Cardiac fibroblast (primary cell): ENCODE measurements around the gene C21orf91.

Experiments
- DNase-seq, 2 donors: peaks; one replicate each; pipeline versions ENCODE4 v3.0.0 to v3.0.0-alpha.2; 2010; ENCODE audit warnings: low read depth in 2 of 2
- H3K4me3 ChIP-seq, 2 donors: replicated peaks in 1 of 2; 1 replicate in 1 of 2; 2 replicates in 1 of 2; pipeline ENCODE4 v1.5.1; 2011; ENCODE audit warnings: low read depth in 2 of 2, low read length in 2 of 2, mild to moderate bottlenecking in 2 of 2, moderate library complexity in 1 of 2
- TF ChIP-seq, protein P1 (sequence below): IDR thresholded peaks from one replicate; pipeline ENCODE4 v1.5.1; 2011; ENCODE audit warnings: low read depth, mild to moderate bottlenecking, low read length, inconsistent platforms

The C21orf91 gene

DNA sequence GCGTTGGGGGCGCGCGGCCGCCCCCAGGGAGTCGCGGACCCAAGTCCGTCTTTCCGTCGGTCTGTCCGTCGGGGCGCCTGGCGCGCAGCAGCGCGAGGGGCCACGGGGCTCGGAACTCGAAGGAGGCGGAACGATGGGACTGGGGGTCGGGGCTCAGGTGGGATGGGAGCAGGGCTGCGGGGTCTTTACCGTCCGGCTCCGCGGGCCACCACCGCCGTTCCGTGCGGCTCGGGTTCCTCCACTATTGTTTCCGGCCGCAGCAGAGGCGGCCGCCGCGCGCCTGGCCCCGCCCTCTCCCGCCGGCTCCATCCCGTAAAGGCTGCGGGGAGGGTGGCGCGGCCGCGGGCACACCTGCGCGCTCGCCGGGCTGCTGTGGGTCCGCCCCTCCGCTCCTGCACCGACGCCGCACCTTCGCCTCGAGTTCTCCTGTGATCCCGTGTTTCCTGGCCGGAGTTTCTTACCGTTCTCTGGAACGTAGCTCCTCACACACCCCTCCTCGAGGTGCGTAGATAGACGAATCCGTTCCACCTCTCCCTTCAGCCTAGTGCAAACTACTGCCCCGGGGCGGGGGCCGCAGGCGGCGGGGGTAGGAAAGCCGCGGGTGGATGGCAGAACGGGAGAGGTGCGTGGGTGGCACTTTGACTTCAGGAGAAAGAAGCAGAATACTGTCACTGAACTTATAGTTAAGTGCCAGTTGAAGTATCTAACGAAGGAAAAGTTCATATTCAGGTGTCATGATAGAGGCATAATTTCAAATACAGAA, at the start of gene C21orf91:
C21orf91 (minus strand) TSS at position 243 of the 763 bp plus-strand sequence. CDS start 1,038 bp downstream, outside the sequence.
- DNase-seq, result peak; percentile 87 to 96
- peak within 1 kb of the TSS; percentile 73 to 84 for H3K4me3 ChIP-seq
- TF ChIP-seq, protein P1, sequence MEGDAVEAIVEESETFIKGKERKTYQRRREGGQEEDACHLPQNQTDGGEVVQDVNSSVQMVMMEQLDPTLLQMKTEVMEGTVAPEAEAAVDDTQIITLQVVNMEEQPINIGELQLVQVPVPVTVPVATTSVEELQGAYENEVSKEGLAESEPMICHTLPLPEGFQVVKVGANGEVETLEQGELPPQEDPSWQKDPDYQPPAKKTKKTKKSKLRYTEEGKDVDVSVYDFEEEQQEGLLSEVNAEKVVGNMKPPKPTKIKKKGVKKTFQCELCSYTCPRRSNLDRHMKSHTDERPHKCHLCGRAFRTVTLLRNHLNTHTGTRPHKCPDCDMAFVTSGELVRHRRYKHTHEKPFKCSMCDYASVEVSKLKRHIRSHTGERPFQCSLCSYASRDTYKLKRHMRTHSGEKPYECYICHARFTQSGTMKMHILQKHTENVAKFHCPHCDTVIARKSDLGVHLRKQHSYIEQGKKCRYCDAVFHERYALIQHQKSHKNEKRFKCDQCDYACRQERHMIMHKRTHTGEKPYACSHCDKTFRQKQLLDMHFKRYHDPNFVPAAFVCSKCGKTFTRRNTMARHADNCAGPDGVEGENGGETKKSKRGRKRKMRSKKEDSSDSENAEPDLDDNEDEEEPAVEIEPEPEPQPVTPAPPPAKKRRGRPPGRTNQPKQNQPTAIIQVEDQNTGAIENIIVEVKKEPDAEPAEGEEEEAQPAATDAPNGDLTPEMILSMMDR, result no peak

DNA sequence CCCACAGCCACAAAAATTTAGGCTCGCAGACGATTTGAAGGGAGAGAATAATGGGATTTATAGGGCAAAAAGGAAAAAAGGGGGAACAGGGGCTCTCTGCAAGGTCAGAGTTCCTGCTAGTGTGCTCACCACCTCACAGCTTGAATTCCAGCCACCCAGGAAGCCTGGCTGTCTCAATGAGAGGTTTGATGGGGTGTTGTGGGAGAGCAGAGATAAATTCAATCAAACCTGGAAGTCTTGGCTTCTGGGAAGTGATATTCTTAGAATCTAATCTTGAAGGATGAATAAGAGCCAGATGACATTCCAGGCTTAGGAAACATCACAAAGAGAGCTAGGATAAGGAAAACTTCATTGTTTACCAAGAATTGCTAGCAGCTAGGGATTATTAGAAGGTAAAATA, 47.4 kb upstream of the C21orf91 start:
- no peak overlapping the region for H3K4me3 ChIP-seq
- TF ChIP-seq, protein P1, result no peak
- peak in 1 of 2 donors; percentile 2 for DNase-seq

DNA sequence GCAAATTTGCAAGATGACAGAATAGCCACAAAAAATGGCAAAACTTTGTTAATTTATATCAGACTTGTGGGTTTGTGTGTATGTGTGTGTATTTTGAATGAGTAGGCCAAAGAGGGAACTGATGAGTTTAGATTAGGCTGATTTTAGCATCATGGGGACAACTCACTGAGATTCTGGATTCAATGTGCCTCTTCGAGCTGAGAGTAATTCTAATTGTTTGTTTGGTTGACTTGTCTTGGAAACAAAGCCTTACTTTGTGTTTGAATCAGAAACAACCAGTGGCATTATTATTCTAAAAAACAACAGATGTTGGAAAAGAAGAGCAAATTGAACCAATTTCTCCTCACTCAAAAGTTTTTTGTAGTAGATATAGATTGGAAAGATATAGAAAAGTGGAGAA, 40.5 kb upstream of the C21orf91 start:
- no peak overlapping the region for H3K4me3 ChIP-seq
- TF ChIP-seq, protein P1, result no peak
- no peak for DNase-seq

DNA sequence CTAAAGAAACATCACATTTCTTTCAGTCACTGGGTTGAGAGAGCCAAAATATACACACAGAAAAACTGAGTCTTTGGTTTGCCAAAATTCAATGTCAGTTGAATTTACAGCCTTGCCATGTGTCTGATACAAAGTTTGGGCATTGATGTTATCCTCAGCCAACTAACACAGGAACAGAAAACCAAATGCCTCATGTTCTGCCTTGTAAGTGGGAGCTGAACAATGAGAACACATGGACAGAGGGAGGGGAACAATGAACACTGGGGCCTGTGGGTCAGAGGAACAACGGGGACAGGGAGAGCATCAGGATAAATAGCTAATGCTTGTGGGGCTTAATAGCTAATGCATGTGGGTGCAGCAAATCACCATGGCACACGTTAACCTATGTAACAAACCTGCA, 39.6 kb upstream of the C21orf91 start:
- H3K4me3 ChIP-seq, result no peak overlapping the region
- TF ChIP-seq, protein P1, result no peak
- no peak for DNase-seq

DNA sequence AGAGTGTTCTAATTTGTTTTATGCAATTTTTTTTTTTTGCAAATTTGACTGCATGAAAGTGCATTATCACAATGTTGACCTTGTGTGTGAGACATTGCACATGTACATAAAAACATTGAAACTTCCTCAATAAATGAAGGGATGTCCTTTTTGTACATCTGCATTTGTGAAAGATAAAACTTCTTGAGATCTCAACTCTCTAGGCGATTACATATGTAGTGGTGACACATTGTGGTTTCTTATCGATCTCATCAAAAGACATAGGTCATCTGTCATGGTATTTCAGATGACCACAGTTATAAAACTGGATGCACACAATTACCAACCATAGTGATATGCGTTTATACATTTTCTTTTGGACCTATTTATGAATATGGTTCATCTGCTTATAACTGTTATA, 35.6 kb upstream of the C21orf91 start:
- TF ChIP-seq, protein P1, result no peak
- H3K4me3 ChIP-seq, result no peak overlapping the region
- DNase-seq, result no peak

DNA sequence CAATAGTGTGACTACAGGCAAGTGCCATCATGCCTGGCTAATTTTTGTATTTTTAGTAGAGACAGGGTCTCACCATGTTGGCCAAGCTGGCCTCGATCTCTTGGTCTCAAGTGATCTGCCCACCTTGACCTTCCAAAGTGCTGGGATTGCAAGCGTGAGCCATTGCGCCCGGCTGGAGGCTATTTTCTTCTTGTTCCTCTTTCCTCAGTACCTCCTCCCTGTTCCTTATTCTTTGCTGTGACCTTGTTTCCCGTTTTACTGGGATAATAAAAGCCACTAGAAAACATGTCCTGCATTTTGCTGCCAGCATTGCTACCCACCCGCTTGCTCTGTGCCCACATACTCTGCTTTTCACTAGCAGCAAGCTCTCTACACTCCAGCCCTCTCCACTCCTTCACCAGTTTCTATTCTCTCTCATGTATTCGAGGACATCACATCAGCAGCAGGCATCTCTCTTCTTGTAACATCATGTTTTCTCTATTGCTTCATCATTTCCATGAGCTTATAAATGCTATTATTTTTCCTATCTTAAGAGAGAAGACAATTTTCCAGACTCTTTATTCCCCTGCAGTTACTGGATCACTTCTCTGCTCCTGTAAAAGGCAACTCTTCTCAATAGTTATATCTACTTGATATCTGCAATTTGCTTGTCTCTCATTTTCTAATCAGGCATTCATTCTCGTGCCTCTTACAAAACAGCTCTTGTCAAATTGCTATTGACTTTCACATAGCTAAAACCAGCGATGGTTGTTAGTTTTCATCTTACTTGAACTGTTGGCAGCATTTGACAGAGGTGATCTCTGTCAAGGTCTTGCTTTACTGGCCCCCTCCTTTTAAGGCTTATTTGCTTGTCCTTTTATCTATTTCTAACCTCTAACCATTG, 34.5 kb upstream of the C21orf91 start:
- DNase-seq, result no peak
- TF ChIP-seq, protein P1, result no peak
- no peak overlapping the region for H3K4me3 ChIP-seq
